Activated CD4-positive, alpha-beta T cell treated with anti-CD3 and anti-CD28 coated beads, Interleukin-2, Interleukin-6, amounts not matched to agents 100 ng/mL and 50 ng/mL, durations not matched to agents 16 hours and 8 hours (primary cell): ENCODE measurements around the gene RAD21L1.
"Not testable (repeated sequence)": the region's sequence is repeated elsewhere in the genome, so short reads cannot be mapped to it uniquely, and the experiment has no call there.

Experiments
- DNase-seq: peaks from one replicate; pipeline ENCODE4 v3.0.0-alpha.2; 2020

RAD21L1 gene

DNA sequence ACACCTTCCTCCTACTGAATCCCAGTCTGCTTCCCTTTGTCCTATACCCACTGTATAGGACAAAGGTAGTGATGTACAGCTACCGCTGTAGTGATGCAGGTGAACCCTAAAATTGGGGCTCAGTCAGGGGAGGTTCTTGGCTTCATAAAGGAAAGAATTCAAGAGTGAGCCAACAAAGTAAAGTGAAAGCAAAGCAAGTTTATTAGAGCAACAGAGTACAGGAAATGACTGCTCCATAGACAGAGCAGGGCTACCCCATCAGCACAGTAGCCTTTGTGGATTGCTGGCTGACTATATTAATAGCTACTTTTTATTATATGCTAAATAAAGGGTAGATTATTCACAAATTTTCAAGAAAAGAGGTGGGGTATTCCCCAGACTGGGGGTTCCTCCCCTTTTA, 25.9 kb upstream of the RAD21L1 start:
- no peak for DNase-seq

- DNase-seq, result no peak
These were observed 22.9 kb upstream of the RAD21L1 start, which contains the start of gene C20orf202 for GRCh38 chr20:1202762-1203504. Gene C20orf202 (plus strand): TSS chr20:1203454. CDS start chr20:1203586, 132 bp downstream.

GRCh38 chr20:1203630-1204029, 22.2 kb upstream of the RAD21L1 start:
- no peak for DNase-seq

- DNase-seq, result no peak
These were observed 21.7 kb upstream of the RAD21L1 start for GRCh38 chr20:1204113-1204512.

DNA sequence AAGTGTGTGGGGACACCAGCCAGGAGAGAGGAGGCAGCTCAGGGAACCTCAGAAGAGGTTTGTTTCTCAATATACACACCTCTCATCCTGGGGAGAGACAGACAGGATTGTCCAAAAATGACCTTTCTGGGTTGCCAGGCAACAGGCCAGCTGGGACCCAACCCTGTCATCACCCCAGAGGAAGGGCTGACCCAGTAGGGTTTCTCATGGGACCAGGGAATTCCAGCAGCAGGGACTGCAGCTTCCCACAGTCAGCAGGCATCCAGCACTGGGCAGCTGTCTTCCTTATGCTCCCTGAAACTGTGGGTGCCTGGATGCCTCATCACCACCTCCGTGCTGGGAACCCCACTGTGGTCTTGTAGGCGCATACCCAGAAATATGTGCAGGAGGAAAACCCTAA, 21.3 kb upstream of the RAD21L1 start:
- no peak for DNase-seq

- DNase-seq, result no peak
These were observed 20.0 kb upstream of the RAD21L1 start for GRCh38 chr20:1205802-1206201.

DNA sequence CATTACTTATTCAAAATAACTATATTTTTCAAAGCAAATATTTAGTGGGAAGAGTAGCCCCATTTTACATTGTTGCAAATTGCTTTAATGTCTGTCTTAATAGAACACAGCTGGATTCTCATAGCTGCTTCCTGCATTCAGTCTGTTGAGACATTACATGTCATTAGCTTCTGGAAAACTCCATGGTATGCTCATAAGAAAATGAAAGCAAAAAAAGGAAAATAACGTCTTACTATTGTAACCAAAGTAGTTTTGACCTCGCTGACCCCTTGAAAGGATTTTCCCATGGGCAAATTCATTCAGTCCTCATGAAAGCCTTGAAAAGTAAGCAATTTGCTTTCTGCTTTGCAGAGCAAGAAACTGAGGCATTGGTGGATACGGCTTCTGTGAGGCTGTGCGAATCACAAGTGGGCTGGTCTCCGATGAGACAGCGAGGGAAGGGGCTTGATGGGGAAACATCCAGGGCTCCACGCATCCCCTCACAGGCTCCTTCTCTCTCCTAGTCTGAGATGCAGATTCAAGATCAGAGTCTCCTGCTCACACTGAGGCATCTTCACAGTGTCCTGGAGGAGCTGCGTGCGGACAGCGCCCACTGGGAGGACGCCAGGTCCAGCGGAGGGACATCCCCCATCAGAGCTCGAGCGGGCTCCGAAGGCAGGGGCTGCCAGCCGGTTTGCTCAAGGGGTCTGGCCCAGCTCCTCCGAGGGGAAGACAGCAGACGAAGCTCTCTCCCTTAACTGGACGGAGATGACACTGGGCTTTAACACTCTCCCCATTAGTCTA, 19.3 kb upstream of the RAD21L1 start:
- no peak for DNase-seq

DNA sequence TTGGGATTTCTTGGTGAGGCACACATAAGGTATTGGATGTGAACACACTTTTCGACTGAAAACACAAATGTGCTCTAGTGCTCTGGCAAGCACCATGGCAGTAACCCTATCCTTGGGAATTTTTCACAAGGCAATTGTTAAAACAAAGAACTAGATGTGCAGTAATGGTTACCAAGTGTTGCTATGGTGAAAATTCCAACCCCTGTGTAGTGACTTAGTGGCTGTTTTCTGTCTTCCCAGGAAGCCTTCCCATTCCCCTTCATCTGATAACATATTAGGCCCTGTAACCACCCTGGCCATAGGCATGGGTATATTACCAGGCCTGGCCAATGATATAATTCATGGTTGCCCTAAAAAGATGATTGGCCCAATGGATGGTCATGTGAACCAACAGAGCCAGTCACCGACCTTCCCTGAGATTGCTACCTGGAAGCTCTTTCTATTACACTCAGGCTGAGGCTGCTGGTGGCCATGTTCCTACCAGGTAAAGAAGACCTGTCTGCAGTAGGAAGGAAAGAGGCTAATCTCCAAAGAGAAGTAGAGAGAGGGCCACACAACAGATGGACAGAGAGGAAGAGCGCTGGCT, 18.5 kb upstream of the RAD21L1 start:
- no peak for DNase-seq

DNA sequence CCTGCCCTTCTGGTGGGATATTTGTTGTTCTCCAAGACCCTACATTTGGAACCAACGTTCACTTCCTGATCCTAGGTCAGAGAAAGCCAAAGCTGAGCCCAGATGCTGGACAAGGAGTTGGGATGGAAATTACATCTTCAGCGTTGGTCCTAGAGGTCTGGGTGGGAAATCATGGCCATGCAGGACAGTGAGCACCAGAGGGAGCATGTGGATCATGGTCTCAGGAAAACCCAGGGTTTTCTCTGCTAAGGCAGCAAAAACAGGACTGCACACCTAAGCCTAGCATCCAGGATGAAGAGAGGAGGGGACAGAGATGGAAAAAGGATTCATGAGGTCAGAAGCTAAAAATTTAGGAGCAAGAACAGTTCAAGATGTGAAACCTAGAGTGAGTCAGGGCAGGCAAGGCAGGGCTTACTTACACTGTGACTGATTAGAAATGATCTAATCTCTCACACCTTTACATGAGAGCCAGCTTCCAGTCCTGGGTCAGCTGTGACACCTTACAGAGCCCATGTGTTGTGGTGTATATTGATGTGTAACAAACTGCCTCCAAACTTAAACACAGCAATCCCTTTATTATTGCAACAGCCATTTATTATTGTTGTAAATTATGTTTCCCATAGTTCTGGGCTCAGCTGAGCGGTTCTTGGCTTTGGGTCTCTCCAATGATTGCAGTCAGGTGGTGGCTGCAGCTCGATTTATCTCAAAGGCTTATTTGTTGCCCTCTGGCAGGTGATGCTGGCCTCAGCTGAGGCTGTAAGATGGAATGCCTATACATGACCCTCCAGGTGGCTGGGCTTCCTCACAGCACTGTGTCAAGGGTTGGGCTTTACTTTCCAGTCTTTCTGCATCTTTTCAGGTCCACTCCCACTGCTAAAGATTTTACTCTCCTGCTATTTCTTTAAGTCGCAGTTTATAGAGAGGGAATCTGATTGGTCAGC, 16.1 kb upstream of the RAD21L1 start:
- DNase-seq, result no peak

- no peak for DNase-seq
These were observed 15.3 kb upstream of the RAD21L1 start for GRCh38 chr20:1210501-1210900.

DNA sequence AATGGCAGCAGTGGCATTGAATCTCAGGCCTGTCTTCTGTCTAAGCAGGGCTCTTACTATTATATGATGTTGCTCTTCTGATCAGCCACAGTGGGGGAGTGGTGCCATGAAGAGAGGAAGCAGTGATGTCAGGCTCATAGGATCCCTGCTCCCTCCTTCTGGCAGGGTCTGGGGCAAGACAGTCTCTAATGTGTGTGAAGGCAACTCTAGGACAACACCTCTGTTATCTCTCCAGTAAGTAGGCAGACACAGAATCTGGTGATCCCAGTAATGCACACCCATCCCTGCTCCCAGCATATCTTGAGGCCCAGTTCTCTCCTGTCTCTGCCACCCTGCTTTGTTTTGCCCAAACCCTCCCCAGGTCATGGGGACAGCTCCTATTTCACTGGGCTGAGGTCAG, 13.8 kb upstream of the RAD21L1 start:
- no peak for DNase-seq

DNA sequence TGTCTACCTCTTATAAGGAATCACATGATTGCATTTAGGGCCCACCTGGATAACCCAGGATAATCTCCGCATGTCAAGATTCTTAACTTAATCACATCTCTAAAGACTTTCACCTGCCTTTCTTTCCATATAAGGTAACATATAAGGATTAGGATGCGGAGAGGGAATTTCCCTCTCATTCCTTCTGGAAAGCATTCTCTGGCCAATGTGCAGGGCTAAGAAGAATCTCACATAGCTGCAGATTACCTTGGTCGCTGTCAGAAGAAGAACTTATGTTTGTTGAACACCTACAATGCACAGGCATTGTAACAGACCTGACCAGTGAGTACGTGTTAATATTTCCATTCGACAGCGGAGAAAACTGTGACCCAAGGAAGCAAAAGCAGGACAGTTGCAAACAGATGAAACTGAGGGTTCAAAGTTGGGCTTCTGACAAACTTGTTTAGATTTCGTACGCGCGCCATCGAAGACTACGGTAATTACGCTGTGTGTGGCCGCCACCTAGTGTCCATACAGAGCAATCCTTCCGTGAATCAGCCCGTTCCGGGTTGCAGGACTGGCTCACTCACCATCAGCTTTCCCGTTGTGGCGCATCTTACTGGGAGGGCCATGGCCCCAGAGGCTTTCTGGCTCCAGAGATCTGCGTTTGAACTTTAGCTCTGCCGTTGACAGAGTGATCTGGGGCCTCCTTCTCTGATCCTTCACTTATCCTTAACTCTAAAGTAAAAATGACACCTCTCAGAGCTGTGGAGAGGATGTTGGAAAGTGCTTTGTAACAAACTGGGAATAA, 13.0 kb upstream of the RAD21L1 start:
- DNase-seq, result peak; percentile 80

DNA sequence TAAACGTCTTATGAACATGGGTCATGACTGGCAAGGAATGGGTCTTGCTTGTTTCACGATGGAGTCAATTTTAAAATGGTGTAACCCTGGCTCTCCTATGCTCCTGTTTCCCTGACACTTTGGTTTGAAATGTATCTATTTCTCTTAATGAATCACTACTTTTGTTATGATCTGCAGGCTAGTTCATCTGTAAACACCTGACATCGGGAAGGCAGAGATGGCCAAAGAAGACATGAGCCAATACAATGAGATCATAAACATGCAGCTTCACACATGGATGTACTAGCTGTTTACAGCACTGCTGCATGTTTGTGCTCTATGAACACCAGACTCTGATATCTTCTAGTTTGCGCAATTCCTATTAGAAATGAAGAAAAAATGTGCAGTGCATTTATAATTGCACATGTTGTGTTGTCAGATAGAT, 11.0 kb upstream of the RAD21L1 start:
- DNase-seq, result peak; percentile 12

GRCh38 chr20:1215386-1216170, 10.3 kb upstream of the RAD21L1 start:
- peak; percentile 45 for DNase-seq

DNA sequence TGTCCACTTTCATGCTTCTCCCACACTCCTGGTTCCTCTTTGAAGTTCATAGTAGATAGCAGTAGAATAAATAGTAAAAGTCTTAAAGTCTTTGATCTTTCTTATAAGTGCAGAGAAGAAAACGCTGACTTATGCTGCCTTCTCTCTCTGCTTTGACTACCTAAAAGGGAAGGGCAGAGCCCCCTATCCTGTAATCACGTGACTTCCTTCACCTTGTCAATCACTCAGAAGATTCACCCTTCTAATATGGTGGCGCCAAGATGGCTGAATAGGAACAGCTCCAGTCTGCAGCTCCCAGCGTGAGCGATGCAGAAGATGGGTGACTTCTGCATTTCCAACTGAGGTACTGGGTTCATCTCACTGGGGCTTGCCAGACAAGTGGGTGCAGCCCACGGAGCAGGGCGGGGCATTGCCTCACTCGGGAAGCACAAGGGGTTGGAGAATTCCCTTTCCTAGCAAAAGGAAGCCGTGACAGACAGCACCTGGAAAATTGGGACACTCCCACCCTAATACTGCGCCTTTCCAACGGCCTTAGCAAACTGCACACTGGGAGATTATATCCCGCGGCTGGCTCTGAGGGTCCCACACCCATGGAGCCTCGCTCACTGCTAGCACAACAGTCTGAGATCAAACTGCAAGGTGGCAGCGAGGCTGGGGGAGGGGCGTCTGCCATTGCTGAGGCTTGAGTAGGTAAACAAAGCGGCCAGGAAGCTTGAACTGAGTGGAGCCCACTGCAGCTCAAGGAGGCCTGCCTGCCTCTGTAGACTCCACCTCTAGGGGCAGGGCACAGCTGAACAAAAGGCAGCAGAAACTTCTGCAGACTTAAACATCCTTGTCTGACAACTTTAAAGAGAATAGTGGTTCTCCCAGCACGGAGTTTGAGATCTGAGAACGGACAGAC, 9.1 kb upstream of the RAD21L1 start:
- DNase-seq, result not testable (repeated sequence)

DNA sequence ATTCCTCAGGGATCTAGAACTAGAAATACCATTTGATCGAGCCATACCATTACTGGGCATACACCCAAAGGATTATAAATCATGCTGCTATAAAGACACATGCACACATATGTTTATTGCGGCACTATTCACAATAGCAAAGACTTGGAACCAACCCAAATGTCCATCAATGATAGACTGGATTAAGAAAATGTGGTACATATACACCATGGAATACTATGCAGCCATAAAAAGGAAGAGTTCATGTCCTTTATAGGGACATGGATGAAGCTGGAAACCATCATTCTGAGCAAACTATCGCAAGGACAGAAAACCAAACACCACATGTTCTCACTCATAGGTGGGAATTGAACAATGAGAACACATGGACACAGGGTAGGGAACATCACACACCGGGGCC, 3.1 kb upstream of the RAD21L1 start:
- not testable (repeated sequence) for DNase-seq

GRCh38 chr20:1224205-1224890, 1.5 kb upstream of the RAD21L1 start:
- no peak for DNase-seq

DNA sequence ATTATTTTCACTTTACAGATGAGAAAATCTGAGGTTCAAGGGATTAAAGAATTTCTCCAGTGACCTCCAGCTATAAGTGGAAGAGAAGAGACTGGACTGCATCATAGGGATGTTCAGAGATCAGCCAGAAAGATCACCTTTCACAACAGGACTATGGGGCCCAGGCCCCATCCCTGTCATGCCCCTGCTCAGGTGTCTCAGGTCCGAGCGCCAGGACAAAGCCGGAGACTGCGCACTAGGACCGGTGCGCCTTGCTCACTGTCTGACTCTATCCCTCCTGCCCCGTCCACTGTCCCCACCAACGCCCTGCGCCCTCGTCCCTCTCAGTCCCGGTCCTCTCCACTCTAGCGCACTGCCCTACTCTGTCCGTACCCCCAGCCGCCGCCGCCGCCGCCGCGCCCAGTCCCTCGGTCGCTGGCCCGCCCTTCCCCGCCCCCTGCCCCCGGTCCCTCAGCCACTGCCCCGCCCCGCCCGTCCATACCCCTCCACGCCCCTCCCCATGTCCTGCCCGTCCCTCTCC, 521 bp upstream of the RAD21L1 start:
- DNase-seq, result no peak

DNA sequence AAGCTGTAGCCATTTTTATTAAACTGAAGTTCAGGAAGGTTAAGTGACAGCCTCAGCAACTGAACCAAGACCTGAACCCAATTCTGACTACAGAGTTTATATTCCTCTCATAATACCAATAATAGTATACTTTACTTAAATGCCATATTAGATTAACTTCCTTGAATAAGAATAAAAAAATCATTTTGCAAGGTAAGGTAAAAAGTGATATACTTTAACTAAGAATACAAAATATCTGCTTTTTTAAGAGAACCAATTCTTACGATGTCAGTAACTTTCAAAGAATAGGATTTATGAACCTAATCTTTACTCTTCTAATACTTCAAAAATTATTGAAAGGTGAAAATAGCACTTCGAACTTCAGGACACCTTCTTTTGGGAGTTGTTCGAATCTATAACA, 3.7 kb downstream of the RAD21L1 start:
- DNase-seq, result no peak
